GM18858 (cell line): ENCODE results near the gene MDFI.

Experiments
- ATAC-seq: cut with Tn5 transposase; IDR thresholded peaks from one replicate; pipeline ENCODE4 v1.9.1; 2021; ENCODE audit not compliant: unreplicated experiment

MDFI gene

DNA sequence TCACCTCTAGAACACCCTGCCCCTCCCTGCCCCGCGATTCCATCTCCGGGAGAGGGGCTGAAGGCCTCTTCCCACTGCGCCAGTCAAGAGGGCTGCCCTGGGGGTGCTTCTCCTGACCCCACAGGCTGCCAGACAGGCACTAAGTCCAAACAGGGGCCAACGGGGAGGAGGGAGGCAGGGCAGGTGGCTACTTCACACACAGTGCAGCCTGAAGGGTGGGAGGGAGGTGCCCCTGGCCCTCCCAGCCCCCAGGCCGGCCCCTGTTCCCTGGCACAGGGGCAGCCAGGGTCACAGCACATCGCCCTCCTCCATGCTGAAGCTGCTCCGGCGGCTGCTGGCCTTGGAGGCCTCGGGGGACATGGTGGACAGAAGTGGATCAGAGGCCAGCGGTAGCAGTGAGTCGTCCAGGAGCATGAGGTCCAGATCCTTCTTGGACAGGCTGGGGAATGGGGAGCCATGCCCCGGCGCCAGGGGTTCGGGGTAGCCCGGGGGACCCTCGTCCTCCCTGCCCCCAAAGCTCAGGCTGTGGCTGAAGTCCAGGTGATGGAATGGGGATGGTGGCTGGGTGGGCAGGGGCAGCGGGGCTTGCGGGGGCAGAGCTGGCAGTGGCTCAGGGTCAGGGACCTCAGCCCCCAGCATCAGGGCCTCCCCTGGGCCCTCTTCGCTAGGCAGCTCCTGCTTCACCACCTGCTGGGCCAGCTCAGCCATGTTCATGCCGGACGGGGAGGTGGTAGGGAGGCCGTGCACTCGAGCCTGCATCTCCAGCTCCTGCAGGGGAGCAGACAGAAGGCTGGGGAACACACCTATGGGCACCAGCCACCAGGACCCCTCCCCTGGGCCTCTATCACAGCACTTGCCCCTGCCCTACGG lies 46.3 kb downstream of the MDFI start:
- no peak for ATAC-seq

DNA sequence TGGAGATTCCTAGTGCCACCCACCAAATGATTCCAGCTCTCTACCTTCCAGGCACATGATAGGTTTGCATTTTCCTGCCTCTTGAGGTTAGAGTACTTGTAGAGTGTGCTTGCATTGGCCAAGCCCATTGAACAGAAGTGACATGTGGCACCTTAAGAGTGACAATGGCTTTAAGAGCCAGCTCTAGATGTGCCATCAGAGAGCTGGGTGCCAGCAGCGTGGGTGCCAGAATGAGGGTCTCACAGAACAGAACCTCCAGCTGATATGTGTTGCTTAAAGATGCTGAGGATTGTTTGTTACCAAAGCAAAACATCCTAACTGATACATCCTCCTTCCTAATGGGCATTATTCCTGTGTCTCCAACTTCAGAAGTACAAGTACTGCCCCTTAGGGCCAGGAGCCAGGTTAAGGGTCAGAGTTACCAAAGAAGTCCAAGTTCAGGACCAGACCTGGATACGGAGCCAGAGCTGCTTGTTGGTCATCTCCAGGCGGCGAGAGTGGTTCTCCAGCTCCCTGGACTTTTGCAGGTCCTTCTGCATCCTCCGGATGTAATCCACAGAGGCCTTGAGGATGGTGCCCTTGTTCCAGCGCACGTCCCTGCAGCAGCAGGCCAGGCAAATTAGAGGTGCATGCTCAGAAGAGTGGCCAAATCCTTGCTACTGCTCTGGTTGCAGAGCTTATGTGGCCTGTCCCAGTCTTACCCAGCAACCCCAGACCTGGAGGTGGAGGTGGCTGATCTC lies 47.5 kb downstream of the MDFI start:
- no peak for ATAC-seq

DNA sequence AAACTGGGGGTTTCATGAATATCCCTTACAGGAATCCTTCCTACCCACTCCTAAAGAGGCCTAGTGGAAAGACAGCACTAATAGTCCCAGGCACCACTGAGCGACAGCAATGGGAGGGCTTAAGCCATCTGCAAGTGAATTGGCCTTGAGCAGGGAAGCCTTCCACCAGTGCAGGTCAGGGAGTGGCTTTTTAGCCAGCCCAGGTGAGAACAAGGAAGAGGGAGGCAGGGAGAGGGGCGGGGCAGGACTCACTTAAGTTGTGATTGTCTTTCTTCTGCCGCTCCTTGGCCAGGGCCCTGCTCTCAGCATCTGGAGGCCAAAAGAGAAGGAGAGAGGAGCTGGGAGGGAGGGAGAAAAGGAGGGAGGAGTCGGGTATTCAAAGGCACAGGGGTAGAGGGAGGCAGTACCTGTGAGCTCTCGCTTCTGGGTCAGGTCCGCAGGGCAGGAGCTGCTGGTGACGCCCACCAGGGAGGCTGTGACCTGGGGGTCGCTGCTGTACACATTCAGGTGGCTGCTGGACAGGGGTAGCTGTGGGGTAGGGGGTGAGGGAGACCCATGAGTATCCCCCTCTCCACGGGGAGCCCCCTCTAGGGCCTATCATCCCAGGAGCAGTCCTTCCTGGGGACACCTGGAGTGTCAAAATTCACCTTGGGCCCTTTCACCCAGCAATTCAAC lies 49.4 kb downstream of the MDFI start:
- ATAC-seq = no peak

DNA sequence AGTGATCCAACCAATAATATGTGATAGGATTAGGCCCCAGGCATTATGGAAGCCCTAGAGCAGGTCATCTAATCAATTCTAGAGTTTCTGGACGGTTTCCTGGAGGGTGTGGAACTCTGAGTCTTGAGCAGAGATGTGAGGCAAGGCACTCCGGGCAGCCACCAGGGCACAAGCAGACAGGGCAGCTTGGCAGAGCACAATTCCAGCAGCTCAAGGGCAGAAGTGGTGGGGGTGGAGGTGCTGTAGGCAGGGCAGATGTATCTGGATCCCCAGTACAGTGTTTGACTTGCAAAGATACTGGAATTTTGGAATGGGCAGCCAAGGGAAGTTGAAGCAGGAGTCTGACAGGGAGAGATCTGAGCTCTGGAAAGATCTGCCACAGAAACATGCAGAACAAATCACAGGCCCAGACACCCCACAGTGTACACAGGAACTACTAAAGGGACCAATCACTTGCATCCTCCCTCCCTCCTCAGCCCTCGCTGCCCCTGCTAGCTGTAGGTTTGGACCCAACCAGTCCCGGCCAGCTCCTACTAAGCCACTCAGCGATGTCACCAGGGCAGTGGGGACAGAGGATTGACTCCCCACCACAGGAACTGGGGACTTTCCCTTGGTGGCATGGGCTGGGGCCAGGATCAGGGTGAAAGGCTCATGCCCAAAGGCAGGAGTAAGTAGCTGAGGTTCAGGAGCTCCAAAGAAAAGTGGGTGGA lies 50.1 kb downstream of the MDFI start:
- no peak for ATAC-seq

DNA sequence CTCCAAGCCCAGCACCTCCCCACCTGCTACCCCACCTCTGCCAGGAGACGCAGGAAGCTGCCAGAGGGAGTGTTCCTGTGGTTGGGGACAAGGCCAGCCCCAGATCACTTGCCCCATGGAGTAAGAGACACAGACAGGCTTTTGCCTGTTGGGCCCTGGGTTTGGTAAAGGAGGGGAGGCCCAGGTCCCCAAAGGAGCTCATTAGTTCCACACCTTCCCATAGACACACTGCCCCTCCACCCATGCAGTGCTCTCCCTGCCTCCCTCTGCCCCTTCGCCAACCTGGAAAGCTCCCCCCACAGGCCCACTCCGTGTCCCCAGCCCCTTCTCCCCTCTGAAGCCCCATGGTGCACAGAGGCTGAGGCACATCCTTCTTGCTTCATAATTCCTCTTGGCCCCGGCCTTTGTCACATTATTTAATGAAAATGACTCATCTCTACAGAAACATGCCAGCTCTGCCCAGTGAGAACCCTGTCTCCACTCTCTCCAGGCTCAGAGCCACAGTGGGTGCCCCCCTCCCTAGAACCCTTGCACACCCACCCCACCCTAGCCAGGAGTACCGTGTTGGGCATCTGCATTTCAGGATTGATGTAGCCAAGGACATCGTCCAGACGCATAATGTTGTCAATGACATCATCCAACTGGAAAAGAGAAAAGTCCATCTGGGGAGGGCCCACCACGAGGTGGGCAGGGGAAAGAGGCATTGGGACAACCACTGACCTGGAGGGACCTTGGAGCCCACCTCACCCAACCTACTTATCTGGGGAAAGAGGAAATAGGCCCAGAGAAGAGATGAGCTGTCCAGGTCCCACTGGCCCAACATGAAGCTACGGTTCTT lies 51.1 kb downstream of the MDFI start:
- no peak for ATAC-seq

DNA sequence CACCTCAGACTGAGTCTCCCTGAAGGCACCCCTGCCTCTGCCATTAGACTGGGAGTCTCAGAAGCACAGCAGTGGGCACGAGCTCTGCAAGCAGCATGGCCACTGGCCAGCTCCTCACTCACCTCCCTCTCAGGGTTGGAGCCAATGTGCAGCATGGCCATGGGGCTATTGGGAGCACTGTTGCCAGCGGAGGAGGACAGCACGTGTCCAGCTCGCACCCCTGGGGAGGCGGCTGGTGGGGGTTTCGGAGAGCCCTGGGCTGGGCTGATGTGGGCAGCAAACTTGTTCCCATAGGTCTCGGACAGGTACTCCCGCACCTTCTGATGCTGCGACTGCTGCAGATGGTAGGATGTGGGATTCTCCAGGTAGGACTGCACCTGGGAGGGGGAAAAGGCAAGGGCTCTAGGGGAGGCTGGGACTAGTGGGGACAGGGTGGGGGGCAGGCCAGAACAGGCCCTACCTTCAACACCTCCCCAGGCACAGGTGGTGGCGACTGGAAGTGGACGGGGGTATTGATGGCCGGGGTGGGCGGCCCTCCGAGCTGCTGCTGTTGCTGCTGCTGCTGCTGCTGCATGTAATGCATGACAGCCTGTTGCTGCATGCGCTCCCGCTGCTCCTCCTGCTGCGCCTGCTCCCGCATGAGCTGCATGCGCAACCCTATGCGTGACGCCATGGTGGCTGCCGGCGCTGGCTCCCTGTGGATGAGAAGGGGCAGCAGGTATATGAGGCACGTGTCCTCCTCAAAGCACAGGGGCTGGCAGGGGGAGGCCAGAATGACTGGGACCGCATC lies 52.5 kb downstream of the MDFI start:
- no peak for ATAC-seq

DNA sequence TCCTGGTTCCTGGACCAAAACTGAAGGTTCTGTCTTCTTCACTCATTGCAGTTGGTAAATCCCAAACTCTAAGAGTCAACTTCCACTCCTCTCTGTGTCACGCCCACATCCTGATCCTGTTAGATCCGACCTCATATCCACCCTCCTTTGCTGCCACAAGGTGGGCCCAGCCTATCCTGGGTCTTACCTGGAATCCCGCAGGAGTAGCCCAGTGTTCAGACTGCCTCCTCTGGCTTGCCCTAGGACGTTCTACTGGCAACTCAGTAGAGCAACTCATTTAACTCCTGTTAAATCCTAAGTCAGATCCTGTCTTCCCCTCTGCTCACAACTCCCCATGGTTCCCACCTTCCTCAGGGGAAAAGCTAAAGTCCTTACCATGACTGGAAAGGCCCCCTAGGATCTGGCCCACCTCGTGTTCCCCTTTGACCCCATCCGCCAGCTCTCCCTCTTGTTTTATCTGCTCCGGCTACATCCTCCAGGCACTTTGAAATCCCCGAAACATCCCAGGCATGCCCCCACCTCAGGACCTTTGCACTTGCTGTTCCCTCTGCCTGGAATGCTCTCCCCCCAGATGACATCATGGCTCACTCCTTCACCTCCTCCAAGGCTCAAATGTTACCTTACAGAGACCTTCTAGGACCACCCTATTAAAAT lies 53.3 kb downstream of the MDFI start:
- ATAC-seq = no peak

DNA sequence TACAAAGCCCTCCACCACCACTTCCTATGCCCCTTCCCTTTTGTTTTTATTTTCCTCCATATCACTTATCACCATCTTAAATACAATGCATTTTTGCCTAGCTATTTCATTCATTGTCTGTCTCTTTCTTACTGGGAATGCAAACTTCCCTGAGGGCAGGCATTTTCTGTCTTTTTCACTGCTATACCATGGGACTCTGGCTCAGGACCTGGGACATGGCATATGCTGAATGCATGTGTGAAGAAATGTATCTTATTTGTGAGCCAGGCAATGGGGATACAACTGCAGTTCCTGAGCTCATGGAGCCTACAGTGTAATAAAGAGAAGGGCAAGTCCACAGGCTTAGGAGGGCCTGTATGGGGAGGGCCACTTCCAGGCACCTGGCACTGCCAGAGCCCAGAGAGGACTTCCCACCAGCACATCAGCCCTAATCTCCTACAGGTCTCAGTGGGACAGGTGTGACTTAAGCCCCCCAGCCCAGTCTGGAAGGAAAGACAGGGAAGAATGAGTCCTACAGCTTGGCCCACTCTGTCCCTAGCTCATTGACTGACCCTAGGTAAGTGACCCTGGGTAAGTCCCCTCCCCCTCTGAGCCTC lies 53.9 kb downstream of the MDFI start:
- ATAC-seq = no peak

DNA sequence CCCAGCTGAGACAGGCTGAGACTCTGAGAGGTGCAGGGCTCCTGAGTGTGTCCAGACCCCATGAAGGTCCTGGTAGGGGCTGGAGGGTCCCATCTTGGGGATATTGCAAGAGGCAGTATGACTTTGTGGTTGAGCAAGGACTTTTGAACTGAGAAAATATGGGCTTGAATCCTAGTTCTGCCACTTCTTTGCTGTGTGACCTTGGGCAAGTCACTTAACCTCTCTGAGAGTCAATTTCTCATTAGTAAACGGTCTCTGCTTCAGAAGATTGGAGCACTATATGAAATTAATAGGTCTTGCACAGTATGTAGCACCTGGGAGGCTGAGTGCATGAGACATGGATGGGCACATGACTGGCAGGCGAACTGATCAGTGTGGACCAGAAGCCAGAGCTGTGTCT lies 54.5 kb downstream of the MDFI start:
- no peak for ATAC-seq

DNA sequence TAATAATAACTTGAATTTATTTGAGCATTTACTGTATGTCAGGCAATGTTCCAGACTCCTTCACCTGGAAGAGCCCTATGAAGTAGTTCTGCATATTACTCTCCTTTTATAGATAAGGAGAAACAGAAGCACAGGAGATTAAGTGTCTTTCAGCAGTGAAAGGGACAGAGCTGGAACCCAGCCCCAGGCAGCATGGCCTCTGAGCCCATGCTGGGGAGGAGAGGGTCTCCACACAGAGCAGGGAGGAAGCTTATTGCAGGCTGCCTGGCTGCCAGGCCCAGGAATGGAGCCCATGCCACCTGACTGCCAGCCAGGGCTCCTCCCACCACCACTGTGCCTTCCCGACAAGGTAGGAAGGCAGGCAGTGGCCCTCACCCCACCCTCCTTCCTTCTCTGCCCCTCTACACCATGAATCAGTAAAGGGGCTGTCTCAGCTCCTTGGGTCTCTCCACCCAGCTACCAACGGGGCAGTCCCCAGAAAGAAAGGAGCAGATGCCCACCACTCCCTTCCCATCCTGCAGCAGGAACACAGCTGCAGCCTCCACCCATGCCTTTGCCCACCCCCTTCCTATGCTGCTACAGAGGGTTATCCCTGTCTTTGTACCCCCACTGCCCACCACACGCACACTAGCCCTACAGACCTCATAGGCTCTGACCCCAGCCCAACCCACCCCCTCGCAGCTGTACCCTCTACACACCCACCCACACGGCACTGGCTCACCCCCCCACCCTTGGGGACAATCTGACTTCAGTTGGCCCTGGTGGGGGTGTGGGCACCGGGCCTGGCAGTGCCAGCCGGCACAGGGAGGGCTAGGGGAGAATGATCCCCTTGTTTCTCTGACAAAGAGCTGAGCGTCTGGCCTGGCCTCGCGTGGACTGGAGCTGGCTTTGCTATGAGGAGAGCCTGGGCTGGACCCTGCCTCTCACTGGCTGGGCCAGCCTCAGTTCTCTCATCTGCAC lies 55.3 kb downstream of the MDFI start:
- ATAC-seq = no peak

DNA sequence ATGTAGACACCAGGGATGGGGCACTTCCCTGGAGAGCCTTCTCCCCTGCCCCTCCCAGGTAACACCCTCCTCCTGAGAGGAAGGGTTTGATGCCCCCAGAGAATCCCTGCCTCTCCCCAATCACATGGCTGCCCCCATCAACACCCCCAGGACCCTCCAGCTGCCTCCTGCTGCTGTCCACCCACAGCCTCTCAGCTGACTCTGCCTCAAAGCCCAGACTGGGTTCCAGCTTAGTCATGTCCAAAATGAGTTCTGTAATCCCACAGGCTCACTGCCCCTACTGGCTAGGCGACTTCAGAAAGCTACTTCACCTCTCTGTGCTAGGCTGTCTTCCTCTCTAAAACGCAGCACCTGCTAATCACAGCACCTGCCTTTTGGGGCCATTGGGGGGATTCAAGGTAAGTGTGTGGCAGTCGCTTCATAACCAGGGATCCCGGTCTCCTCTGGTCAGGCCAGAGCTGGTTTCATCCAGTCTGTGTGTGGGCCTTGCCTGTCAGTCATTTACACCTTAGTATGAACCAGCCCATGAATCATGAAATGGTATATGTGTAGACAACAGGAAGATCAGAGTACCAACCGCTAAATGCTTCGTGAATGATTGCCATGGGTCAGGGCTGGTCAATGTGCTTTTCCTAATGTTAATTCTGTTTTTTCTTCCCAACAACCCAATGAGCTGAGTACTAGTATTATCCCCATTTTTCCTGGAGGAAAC lies 56.7 kb downstream of the MDFI start:
- no peak for ATAC-seq

DNA sequence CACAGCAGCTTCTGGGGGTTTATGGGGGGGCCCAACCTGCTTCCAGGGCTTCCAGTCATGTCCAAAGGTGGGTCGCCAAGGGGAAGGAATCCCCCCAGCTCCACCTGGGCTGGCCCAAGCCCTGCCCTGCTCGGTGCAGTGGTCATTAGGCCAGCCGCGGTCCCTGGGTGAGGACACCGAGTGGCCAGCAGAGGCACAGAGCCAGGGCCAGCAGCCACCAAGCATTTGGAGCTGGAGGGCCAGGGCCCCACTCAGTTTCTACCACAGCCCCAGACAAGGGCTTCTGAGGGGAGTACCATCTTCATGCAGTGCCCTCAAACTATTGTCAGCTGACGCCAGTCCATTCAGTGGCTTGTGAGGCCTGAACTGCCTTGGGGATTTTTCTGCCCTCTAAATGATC lies 57.6 kb downstream of the MDFI start:
- ATAC-seq = no peak

DNA sequence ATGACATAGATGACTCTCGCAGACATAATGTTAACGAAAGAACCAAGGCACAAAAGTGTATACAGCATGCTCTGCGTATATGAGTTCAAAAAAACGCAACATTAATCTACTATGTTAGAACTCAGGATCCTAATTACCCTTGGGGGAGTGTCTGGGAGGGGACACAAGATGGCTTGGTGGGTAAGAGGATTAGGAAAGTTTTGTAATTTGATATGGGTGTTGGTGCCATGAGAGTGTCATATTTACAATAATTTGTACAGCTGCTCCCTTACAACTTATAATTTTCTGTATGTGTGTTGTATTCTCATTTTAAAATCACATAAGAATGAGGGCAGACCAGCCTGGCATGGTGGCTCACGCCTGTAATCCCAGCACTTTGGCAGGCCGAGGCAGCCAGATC lies 58.5 kb downstream of the MDFI start:
- ATAC-seq = no peak

DNA sequence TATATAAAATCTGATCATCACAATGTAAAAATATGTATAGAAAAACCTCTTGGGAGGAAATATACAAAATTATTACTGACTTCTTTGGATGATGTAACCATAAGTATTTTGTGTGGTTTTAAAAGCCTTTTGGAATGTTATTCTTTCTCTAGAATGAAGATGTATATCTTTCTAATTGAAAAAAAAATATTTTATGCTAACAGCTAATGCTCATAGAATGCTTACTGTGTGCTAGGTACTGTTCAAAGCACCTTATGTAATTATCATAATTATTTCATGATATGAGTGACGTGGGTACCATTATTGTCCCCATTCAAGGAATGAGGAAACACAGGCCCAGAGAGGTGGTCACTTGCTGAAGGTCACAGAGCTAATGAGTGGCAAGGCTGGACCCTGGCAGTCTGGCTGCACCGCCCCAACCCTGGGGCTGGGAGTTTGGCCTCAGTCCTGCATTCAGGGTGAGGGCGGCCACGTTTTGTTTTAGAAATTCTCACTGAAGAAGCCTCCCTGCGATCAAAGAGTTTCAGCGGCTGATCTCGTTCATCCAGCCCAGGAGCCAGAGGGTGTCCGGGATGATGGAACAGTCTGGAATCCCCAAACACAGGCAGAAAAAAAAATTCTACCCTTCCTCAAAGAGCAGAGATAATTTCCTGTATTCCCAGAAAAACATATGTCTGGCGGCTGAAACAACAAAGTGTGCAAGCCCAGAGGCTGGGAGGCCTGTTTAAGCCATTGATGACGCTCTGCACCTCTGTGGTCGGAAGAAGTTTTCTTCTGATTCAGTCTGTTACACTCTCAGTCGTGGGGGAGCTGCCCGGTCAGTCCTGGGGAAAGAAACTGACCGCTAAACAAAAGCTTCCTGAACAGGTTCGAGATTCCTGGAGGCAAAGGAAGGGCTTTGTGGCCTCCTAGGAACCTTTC lies 59.9 kb downstream of the MDFI start:
- ATAC-seq = no peak

DNA sequence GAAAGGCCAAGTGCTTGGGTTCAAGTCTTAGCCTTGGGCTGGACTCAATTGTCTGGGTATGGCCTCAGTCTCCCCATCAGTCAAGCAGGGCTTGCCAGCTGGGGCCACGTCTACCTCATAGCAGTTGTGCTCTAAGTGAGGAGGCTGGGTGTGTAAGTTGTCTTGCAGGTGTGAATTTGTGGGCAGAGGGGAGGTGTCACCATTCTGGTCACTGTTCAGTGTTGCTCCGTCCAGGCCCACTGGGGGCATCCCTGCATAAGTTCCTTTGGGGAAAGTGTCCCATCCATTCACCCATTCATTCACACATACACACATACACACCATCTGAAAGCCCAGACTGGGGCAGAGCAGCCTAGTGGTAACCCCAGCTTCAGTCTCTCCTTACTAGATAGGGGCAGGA lies 60.8 kb downstream of the MDFI start:
- ATAC-seq = no peak
